NCI-H774 (cell line): ENCODE data around the gene PDE6C.
"Not testable (repeated sequence)": the region's sequence is repeated elsewhere in the genome, so short reads cannot be mapped to it uniquely, and the experiment has no call there.

ENCODE experiments used
- DNase-seq: peaks from one replicate; lab custom pipeline; 2025; lab: John Stamatoyannopoulos, UW

Gene PDE6C

GRCh38 chr10:93630625-93631557, 18.6 kb downstream of the PDE6C start:
- no peak for DNase-seq

- DNase-seq, result no peak
These were observed 27.5 kb downstream of the PDE6C start for GRCh38 chr10:93639791-93640190.

- DNase-seq, result no peak
These were observed 40.5 kb downstream of the PDE6C start for GRCh38 chr10:93652857-93653256.

GRCh38 chr10:93654201-93654600, 41.9 kb downstream of the PDE6C start:
- no peak for DNase-seq

GRCh38 chr10:93656155-93656554, 43.8 kb downstream of the PDE6C start:
- no peak for DNase-seq

GRCh38 chr10:93657757-93658156, 45.4 kb downstream of the PDE6C start:
- DNase-seq, result no peak

- no peak for DNase-seq
These were observed 53.7 kb downstream of the PDE6C start for GRCh38 chr10:93666030-93666429.

GRCh38 chr10:93667795-93668194, 55.5 kb downstream of the PDE6C start:
- DNase-seq, result no peak

GRCh38 chr10:93670372-93670771, 58.0 kb downstream of the PDE6C start:
- no peak for DNase-seq

GRCh38 chr10:93671042-93671441, 58.7 kb downstream of the PDE6C start:
- DNase-seq, result no peak

GRCh38 chr10:93672022-93672678, 59.8 kb downstream of the PDE6C start:
- DNase-seq, result no peak

- DNase-seq, result no peak
These were observed 60.6 kb downstream of the PDE6C start for GRCh38 chr10:93672890-93673289.

- no peak for DNase-seq
These were observed 61.5 kb downstream of the PDE6C start for GRCh38 chr10:93673791-93674190.

GRCh38 chr10:93678386-93678785, 66.0 kb downstream of the PDE6C start:
- DNase-seq, result no peak

GRCh38 chr10:93678805-93679587, 66.7 kb downstream of the PDE6C start:
- DNase-seq, result no peak

- no peak for DNase-seq
These were observed 68.2 kb downstream of the PDE6C start for GRCh38 chr10:93680412-93681047.

- DNase-seq, result no peak
These were observed 75.4 kb downstream of the PDE6C start for GRCh38 chr10:93687737-93688136.

- DNase-seq, result no peak
These were observed 83.4 kb downstream of the PDE6C start for GRCh38 chr10:93695740-93696139.

- not testable (repeated sequence) for DNase-seq
These were observed 84.2 kb downstream of the PDE6C start for GRCh38 chr10:93696582-93696981.

GRCh38 chr10:93697207-93697606, 84.9 kb downstream of the PDE6C start:
- DNase-seq, result no peak

GRCh38 chr10:93701866-93702209, 89.5 kb downstream of the PDE6C start:
- DNase-seq, result no peak
